Right lobe of liver (tissue), 6 donors: ENCODE results near the gene PRR7. TPM values are rescaled to one million over a fixed set of nuclear protein-coding genes. Genes with fewer than 3 reads are reported as not detected.

Experiments
- ATAC-seq, 4 donors: fragments of 200-7000 bp; cut with Tn5 transposase; one replicate each; pipeline ENCODE4 v1.9.1; 2020; ENCODE audit warnings: mild to moderate bottlenecking in 4 of 4, moderate library complexity in 4 of 4
- DNase-seq, 3 donors: peaks; one replicate each; pipeline ENCODE4 v3.0.0-alpha.2; 2020
- H3K27ac ChIP-seq, 3 donors: fragments of 200-600 bp; one replicate each; pipeline ENCODE4 v1.8.0; 2022
- H3K27me3 ChIP-seq, 2 donors: fragments of 200-600 bp; one replicate each; pipeline ENCODE4 v1.8.0; 2022
- H3K36me3 ChIP-seq, 4 donors: fragments of 200-600 bp; sonication (generic) in 1 of 4; one replicate each; pipeline versions ENCODE4 v1.5.1 to v1.8.0; 2017 to 2022; ENCODE audit warnings: control low read depth in 1 of 4
- H3K4me1 ChIP-seq, 4 donors: fragments of 200-600 bp; sonication (generic) in 1 of 4; one replicate each; pipeline versions ENCODE4 v1.5.1 to v1.8.0; 2017 to 2022; ENCODE audit warnings: control low read depth in 1 of 4
- H3K4me3 ChIP-seq, 3 donors: fragments of 200-600 bp; one replicate each; pipeline ENCODE4 v1.8.0; 2022
- H3K9me3 ChIP-seq, 4 donors: fragments of 200-600 bp; sonication (generic) in 1 of 4; one replicate each; pipeline versions ENCODE4 v1.5.1 to v1.8.0; 2017 to 2022; ENCODE audit warnings: control low read depth in 1 of 4
- CTCF ChIP-seq, 4 donors: fragments of 200-600 bp in 3 of 4; fragments of 450-650 bp in 1 of 4; IDR thresholded peaks; one replicate each; pipeline versions ENCODE4 v1.5.1 to v1.8.0; 2016 to 2022; ENCODE audit warnings: antibody characterized with exemption in 4 of 4, mild to moderate bottlenecking in 2 of 4
- POLR2A ChIP-seq: fragments of 450-650 bp; IDR thresholded peaks from one replicate; pipeline ENCODE4 v1.6.1; 2017; ENCODE audit warnings: antibody characterized with exemption, mild to moderate bottlenecking
- WGBS: methylation state at CpG from one replicate; pipeline ENCODE4 v1.1.6; 2018; ENCODE audit warnings: low coverage, low lambda C conversion rate; ENCODE audit not compliant: insufficient coverage; ENCODE audit errors: missing lambda C conversion rate; 5-methylcytosine and 5-hydroxymethylcytosine counted together
- intact Hi-C, 2 donors: fragments of 100-400 bp; cut with DNase I; formaldehyde crosslinking; loops; one replicate each; pipeline versions ENCODE4 v1.11.2 to v1.14.1; 2022
- total RNA-seq, 6 experiments: library from RNA; depleted of rRNA in 2 of 6; stranded (reverse); fragments of >200 nt in 2 of 6; fragmentation: NEBNext Ultra II Directional in 3 of 6; extraction: Animal tissue kit (Norgen Biotek cat#: 25700) in 3 of 6; gene quantifications; one replicate each; pipeline versions ENCODE4 v1.1.0 to v1.2.4, GENCODE V29; 2016 to 2023
- donor health status: DM: no; HTN: yes; CAD: no.
- donor health status: DM: no; HTN: no; CAD: no.
- donor health status: DM: no; HTN: no; CAD: no.
- donor health status: DM: no; HTN: yes; CAD: no.
- donor health status: DM: no; HTN: yes; CAD: no.

The PRR7 gene
- total RNA-seq, 6 experiments from 2014 or later, result 0.15 to 13.0 (median 1.9) TPM

DNA sequence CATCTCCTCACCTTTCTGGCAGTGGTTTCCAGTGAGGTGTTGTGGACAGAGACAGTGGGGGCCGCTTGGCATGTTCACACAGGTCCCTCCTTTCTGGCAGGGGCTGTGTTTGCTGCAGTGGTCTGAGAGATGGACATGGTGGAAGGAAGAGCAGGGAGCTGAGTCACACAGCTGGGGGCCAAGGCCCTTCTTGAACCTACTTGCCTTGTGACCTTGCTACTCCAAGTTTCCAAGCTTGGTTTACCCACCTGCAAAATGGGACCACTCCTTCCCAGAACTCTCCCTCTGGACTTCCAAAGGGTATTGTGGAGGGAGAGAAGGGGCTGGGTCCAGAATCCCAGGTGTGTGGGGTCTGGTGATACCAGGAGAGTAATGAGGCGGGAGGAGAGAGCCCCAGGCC lies 41.3 kb upstream of the PRR7 start:
- intact Hi-C loops, result no loop called here
- H3K36me3 ChIP-seq, result peaks cover 0 to 15% (median 5%) of the 10 kb centered on the region in 4 donors

GRCh38 chr5:177405805-177406204 lies 40.8 kb upstream of the PRR7 start:
- TF ChIP-seq CTCF (IDR thresholded peaks at IDR 0.05) (no peak), POLR2A (no peak)
- intact Hi-C loops, result no loop called here
- no CpG with 5 or more reads among the region's 5 CpGs for WGBS
- H3K27ac ChIP-seq, result no peak overlapping the region
- no peaks in the 10 kb centered on the region for H3K27me3 ChIP-seq
- ATAC-seq (no peak), DNase-seq (no peak)
- peaks cover 0 to 15% (median 5%) of the 10 kb centered on the region in 4 donors for H3K36me3 ChIP-seq
- H3K4me3 ChIP-seq, result no peak overlapping the region
- peaks cover 0 to 31% (median 4%) of the 10 kb centered on the region in 4 donors for H3K4me1 ChIP-seq
- no peaks in the 10 kb centered on the region for H3K9me3 ChIP-seq

More for the DNA sequence above, 41.3 kb upstream of the PRR7 start:
- no peaks in the 10 kb centered on the region for H3K9me3 ChIP-seq
- ATAC-seq (no peak), DNase-seq (no peak)
- peaks cover 0 to 35% (median 4%) of the 10 kb centered on the region in 4 donors for H3K4me1 ChIP-seq
- H3K27ac ChIP-seq, result no peak overlapping the region
- no peaks in the 10 kb centered on the region for H3K27me3 ChIP-seq
- H3K4me3 ChIP-seq, result no peak overlapping the region
- WGBS, result no CpG with 5 or more reads among the region's 2 CpGs
- TF ChIP-seq POLR2A (no peak), CTCF (IDR thresholded peaks at IDR 0.05) (no peak)

DNA sequence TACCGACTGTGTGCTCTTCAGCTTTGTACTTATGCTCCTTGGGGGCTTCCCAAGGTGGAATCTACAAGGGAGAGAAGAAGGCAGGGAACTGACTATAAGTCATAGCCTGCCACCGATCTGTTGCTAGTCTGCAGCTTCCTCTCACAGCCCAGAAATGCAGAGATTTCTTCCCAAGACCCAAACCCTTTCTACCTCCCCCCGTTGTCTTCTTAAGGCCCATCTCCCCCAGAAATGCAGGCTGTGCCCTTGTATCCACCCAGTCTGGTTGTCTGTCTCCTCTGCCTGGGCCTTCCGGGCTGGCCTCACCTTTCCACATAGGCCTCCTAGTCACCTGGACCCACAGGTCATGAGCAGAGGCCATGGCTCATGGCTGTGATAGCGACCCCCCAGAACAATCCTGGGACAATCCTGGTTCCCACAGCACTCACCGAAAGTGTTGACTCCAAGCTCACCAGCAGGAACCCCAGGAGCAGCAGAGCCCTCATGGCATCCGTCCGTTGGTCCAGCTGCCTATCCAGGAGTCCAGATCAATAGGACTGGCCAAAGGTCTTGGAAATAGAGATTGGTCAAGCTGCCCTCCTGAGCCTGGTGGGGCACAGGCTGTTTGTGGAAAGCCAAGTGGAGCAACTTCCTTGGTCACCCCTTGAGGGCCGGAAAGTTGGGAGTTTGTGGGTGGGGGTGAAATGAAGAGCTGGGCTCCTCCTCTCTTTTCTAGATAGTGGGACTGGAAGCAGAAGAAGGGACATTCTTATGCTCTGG lies 37.4 kb upstream of the PRR7 start, which contains the start of gene F12:
Gene F12 (minus strand): TSS at position 522 of the 759 bp plus-strand sequence. CDS start 37 bp downstream, at position 485.
- ATAC-seq (peak; percentile 84 to 93 (median 86)), DNase-seq (peak; percentile 61 to 86 (median 78))
- intact Hi-C loops, result no loop called here
- TF ChIP-seq CTCF (IDR thresholded peaks at IDR 0.05), result no peak
- TF ChIP-seq POLR2A, result peak; percentile 61
- Histone ChIP-seq H3K4me1 (peaks cover 0 to 40% (median 5%) of the 10 kb centered on the region in 4 donors), H3K27ac (peak within 1 kb of the TSS; percentile 52 to 92 (median 86)), H3K9me3 (no peaks in the 10 kb centered on the region), H3K27me3 (no peaks in the 10 kb centered on the region), H3K4me3 (peak within 1 kb of the TSS; percentile 58 to 73 (median 66)), H3K36me3 (peaks cover 0 to 7% (median 0%) of the 10 kb centered on the region in 4 donors)
- 13% methylated on average over 3 of the region's 9 CpGs for WGBS

- Histone ChIP-seq H3K9me3 (no peaks in the 10 kb centered on the region), H3K4me3 (no peak overlapping the region), H3K27ac (no peak overlapping the region), H3K4me1 (peaks cover 0 to 27% (median 5%) of the 10 kb centered on the region in 4 donors), H3K27me3 (no peaks in the 10 kb centered on the region), H3K36me3 (no peaks in the 10 kb centered on the region)
- intact Hi-C loops, result no loop called here
- ATAC-seq (no peak), DNase-seq (no peak)
- no peak for TF ChIP-seq CTCF (IDR thresholded peaks at IDR 0.05)
- no peak for TF ChIP-seq POLR2A
- WGBS, result 73% methylated on average over 2 of the region's 3 CpGs
These were observed 36.0 kb upstream of the PRR7 start for GRCh38 chr5:177410575-177410974.
